Placental pericyte (primary cell): ENCODE measurements around the gene IRX3. TPM values are rescaled to one million over a fixed set of nuclear protein-coding genes. Genes with fewer than 3 reads are reported as not detected.

Experiments
- total RNA-seq: library from RNA; depleted of rRNA; stranded (reverse); fragments of >200 nt; gene quantifications from 2 replicates; pipeline ENCODE4 v1.2.3, GENCODE V29; 2012

IRX3 gene
- 12.7 and 18.2 TPM in 2 replicates for total RNA-seq

GRCh38 chr16:54286366-54287130, at the start of gene IRX3:
Gene IRX3 (minus strand): TSS chr16:54286787. CDS start chr16:54286050, 737 bp downstream.

